Endothelial cell of umbilical vein (primary cell): ENCODE measurements around the gene RBPJL. TPM values are rescaled to one million over a fixed set of nuclear protein-coding genes. Genes with fewer than 3 reads are reported as not detected.
A peak's percentile ranks its signal among the peaks of the same experiment; 100 is the strongest.

Experiments
- BruUV-seq: library from RNA; stranded (reverse); fragments of 400-500 nt; replicated peaks from 2 replicates; lab custom pipeline; 2021; lab: Mats Ljungman, UMichigan
- CTCF ChIA-PET: fragments of 300-600, 350-600 bp; sonication (Branson Sonifier 250); formaldehyde crosslinking; loops from one replicate; lab custom pipeline; 2021; ENCODE audit warnings: antibody characterized with exemption, inconsistent platforms; lab: Charles Lee
- POLR2A ChIA-PET: fragments of 300-600, 350-600 bp; sonication (Branson Sonifier 250); formaldehyde crosslinking; loops from one replicate; lab custom pipeline; 2021; ENCODE audit warnings: antibody characterized with exemption, inconsistent platforms; lab: Charles Lee
- DNase-seq: peaks from one replicate; pipeline ENCODE4 v3.0.0-alpha.2; 2011; ENCODE audit warnings: low read depth, low spot score
- FAIRE-seq: peaks from 2 replicates; lab custom pipeline; 2011; peaks lifted over from hg19 to GRCh38; lab: Jason Lieb, UNC
- H2AFZ ChIP-seq: 2 replicates; pipeline ENCODE4 v1.6.0; 2012; ENCODE audit warnings: low read depth, low read length, control low read depth, inconsistent platforms
- H3K27ac ChIP-seq: 2 replicates; pipeline ENCODE4 v1.5.1; 2011; ENCODE audit warnings: low read depth, mild to moderate bottlenecking, control low read depth, low read length, moderate library complexity; ENCODE audit not compliant: insufficient read depth
- H3K27me3 ChIP-seq, 2 experiments: 2 replicates each; pipeline versions ENCODE4 v1.6.0 to v1.6.1; 2011; ENCODE audit warnings: low read length in 2 of 2, mixed read lengths in 1 of 2; ENCODE audit not compliant: control insufficient read depth in 2 of 2, insufficient read depth in 2 of 2
- H3K36me3 ChIP-seq, 2 experiments: 2 replicates in 1 of 2; 3 replicates in 1 of 2; pipeline ENCODE4 v1.5.1; 2011; ENCODE audit warnings: low read length in 2 of 2, mild to moderate bottlenecking in 1 of 2, moderate library complexity in 1 of 2; ENCODE audit not compliant: control insufficient read depth in 2 of 2, insufficient read depth in 2 of 2; ENCODE audit errors: extremely low read depth in 1 of 2
- H3K4me1 ChIP-seq: 3 replicates; pipeline ENCODE4 v1.5.1; 2011; ENCODE audit warnings: mild to moderate bottlenecking, low read length; ENCODE audit not compliant: control insufficient read depth, insufficient read depth; ENCODE audit errors: extremely low read depth
- H3K4me2 ChIP-seq: 2 replicates; pipeline ENCODE4 v1.6.1; 2011; ENCODE audit warnings: low read length, control low read depth, mixed read lengths; ENCODE audit not compliant: insufficient read depth
- H3K4me3 ChIP-seq, 3 experiments: fragments of 200-600 bp in 1 of 3; sonication (generic), shearing (Covaris generic) in 1 of 3; replicated peaks in 1 of 3; 2 replicates each; pipeline ENCODE4 v1.5.1; 2011 to 2016; ENCODE audit warnings: control low read depth in 3 of 3, low read length in 3 of 3, mild to moderate bottlenecking in 2 of 3, inconsistent platforms in 1 of 3, low read depth in 1 of 3, moderate library complexity in 1 of 3; ENCODE audit not compliant: insufficient read depth in 1 of 3
- H3K79me2 ChIP-seq: 2 replicates; pipeline ENCODE4 v1.6.0; 2012; ENCODE audit warnings: low read length, inconsistent platforms; ENCODE audit not compliant: control insufficient read depth, insufficient read depth
- H3K9ac ChIP-seq: replicated peaks from 2 replicates; pipeline ENCODE3; 2011; ENCODE audit warnings: low read length, control low read depth; ENCODE audit not compliant: insufficient read depth; ENCODE audit errors: extremely low read depth
- H3K9me1 ChIP-seq: replicated peaks from 3 replicates; pipeline ENCODE4 v1.6.0; 2011; ENCODE audit warnings: mild to moderate bottlenecking, low read length; ENCODE audit not compliant: control insufficient read depth, insufficient read depth; ENCODE audit errors: extremely low read depth
- H3K9me3 ChIP-seq: replicated peaks from 2 replicates; pipeline ENCODE4 v1.5.1; 2012; ENCODE audit warnings: low read length, inconsistent platforms; ENCODE audit not compliant: control insufficient read depth, insufficient read depth
- H4K20me1 ChIP-seq: replicated peaks from 2 replicates; pipeline ENCODE3; 2011; ENCODE audit warnings: mild to moderate bottlenecking, low read length; ENCODE audit not compliant: control insufficient read depth, insufficient read depth; ENCODE audit errors: extremely low read depth
- FOS ChIP-seq: IDR thresholded peaks from 2 replicates; pipeline ENCODE4 v1.6.1; 2011; ENCODE audit warnings: mild to moderate bottlenecking, low read length, moderate library complexity, borderline replicate concordance; ENCODE audit not compliant: insufficient read depth
- GATA2 ChIP-seq: IDR thresholded peaks from 2 replicates; pipeline ENCODE4 v1.7.0; 2011; ENCODE audit warnings: low read depth, mild to moderate bottlenecking, moderate library complexity, mixed read lengths, low read length; ENCODE audit not compliant: insufficient read length, insufficient read depth
- MYC ChIP-seq: IDR thresholded peaks from one replicate; pipeline ENCODE4 v1.6.1; 2011; ENCODE audit warnings: mild to moderate bottlenecking, low read depth, low read length
- POLR2AphosphoS5 ChIP-seq: IDR thresholded peaks from 2 replicates; pipeline ENCODE4 v1.6.1; 2012; ENCODE audit warnings: low read depth, mild to moderate bottlenecking, control low read depth, low read length, moderate library complexity; ENCODE audit not compliant: insufficient read depth
- dilution Hi-C: fragments of 300-500 bp; cut with MboI; formaldehyde crosslinking; loops from one replicate; pipeline ENCODE4 v1.15.0; 2019; ENCODE audit warnings: low sequenced_read_pairs; ENCODE audit not compliant: extremely low pct_ligation_motif_present
- intact Hi-C: fragments of 100-400 bp; cut with micrococcal nuclease; formaldehyde crosslinking; loops from one replicate; pipeline ENCODE4 v1.10.0; 2022
- polyA plus RNA-seq, 4 experiments: library from polyadenylated mRNA; depleted of rRNA in 3 of 4; stranded (reverse) in 3 of 4; unstranded in 1 of 4; fragments of >200 nt; gene quantifications; 2 replicates each; pipeline versions ENCODE4 v1.2.1 to v1.2.3, GENCODE V29; 2011 to 2012; ENCODE audit warnings: missing spikeins in 1 of 4
- total RNA-seq: library from RNA; stranded (reverse); gene quantifications from 2 replicates; pipeline ENCODE4 v1.2.3, GENCODE V29; 2021
- TF ChIP-seq, protein P1 (sequence below), 2 donors: IDR thresholded peaks; 1 replicate in 1 of 2; 2 replicates in 1 of 2; pipeline ENCODE4 v1.5.1; 2011; ENCODE audit warnings: low read length in 2 of 2, mild to moderate bottlenecking in 2 of 2, moderate library complexity in 2 of 2, control low read depth in 1 of 2, inconsistent platforms in 1 of 2, low read depth in 1 of 2; ENCODE audit not compliant: insufficient read depth in 1 of 2; ENCODE audit errors: extremely low read depth in 1 of 2
- TF ChIP-seq, protein P2 (sequence below): IDR thresholded peaks from 2 replicates; pipeline ENCODE4 v1.6.1; 2011; ENCODE audit not compliant: insufficient read depth, insufficient read length

RBPJL gene
- total and polyA plus RNA-seq, 2 donors (not counting 3 experiments of a cell fraction or from before 2014, with no cell fraction given): not detected

DNA sequence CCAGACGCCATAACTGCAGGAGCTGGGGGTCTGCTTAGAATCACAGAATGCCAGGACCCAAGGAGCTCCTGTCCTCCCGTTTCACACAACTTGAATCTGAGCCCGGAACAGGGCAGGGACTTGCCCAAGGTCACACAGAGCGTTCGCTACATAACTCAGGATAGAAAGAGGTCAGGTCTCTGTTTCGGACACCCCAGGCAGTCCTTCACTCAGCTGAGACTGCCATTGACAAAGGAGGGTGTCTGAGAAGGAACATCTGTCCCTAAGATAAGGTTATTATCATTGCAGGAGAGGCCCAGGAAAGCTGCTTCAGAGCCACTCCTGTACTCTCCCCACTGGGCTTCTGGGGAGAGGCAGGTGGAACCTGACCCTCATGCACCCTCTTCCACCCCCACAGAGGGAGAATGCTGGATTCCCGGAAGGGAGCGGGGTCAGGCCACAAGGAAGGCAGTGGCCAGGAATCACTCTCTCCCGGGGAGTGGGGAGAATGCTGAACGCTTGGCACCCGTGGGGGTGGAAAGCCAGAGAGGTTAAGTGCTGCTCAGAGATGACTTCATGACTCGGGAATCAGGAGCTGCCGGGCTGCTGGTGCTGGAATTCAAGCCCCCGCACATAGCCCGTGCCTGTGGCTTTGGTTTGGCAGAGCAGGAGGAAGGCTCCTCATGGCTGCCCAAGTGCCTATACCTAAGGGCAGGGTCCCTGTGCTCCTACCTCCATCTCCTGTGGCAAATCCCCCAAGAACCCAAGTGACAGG, 30.9 kb downstream of the RBPJL start:
- no peak for TF ChIP-seq FOS
- TF ChIP-seq POLR2AphosphoS5: peak; percentile 14
- TF ChIP-seq, protein P1, sequence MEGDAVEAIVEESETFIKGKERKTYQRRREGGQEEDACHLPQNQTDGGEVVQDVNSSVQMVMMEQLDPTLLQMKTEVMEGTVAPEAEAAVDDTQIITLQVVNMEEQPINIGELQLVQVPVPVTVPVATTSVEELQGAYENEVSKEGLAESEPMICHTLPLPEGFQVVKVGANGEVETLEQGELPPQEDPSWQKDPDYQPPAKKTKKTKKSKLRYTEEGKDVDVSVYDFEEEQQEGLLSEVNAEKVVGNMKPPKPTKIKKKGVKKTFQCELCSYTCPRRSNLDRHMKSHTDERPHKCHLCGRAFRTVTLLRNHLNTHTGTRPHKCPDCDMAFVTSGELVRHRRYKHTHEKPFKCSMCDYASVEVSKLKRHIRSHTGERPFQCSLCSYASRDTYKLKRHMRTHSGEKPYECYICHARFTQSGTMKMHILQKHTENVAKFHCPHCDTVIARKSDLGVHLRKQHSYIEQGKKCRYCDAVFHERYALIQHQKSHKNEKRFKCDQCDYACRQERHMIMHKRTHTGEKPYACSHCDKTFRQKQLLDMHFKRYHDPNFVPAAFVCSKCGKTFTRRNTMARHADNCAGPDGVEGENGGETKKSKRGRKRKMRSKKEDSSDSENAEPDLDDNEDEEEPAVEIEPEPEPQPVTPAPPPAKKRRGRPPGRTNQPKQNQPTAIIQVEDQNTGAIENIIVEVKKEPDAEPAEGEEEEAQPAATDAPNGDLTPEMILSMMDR (IDR thresholded peaks at IDR 0.05; ENCODE audit: extremely low read depth in 1 of 2, insufficient read depth in 1 of 2, low read depth in 1 of 2, low read length in 2 of 2): no peak
- TF ChIP-seq MYC: no peak
- TF ChIP-seq GATA2: no peak
- TF ChIP-seq, protein P2, sequence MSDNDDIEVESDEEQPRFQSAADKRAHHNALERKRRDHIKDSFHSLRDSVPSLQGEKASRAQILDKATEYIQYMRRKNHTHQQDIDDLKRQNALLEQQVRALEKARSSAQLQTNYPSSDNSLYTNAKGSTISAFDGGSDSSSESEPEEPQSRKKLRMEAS: no peak
- H3K36me3 ChIP-seq: peaks cover 4 to 5% of the 10 kb centered on the region in 2 experiments
- intact Hi-C loops: no loop called here

More for the DNA sequence above, 30.9 kb downstream of the RBPJL start:
- H3K4me3 ChIP-seq: no peak overlapping the region
- H3K9ac ChIP-seq: no peak overlapping the region
- peak; percentile 4 for FAIRE-seq
- CTCF ChIA-PET: interaction anchor here (1.0 to 2.7 kb wide), 9 partner anchors 10 to 99 kb away, joined by 3 to 22 read pairs (median 9); partner anchors contain the start of gene SYS1
- H3K27me3 ChIP-seq: no peaks in the 10 kb centered on the region
- peaks cover 27% of the 10 kb centered on the region for H3K4me1 ChIP-seq
- H3K9me1 ChIP-seq: no peaks in the 10 kb centered on the region
- H3K27ac ChIP-seq: peak overlapping the region; percentile 12
- dilution Hi-C loops: no loop called here
- no TSS peak for BruUV-seq
- DNase-seq: no peak
- peaks cover 50% of the 10 kb centered on the region for H3K79me2 ChIP-seq
- no peak overlapping the region for H3K4me2 ChIP-seq
- POLR2A ChIA-PET: interaction anchor here (0.6 to 2.7 kb wide), 3 partner anchors 10 to 27 kb away, joined by 3 to 10 read pairs (median 6); partner anchors contain the start of genes SDC4 and SYS1
- H3K9me3 ChIP-seq: no peaks in the 10 kb centered on the region
- no peak overlapping the region for H2AFZ ChIP-seq
- no peaks in the 10 kb centered on the region for H4K20me1 ChIP-seq
